IPS-20b (cell line): ENCODE results near the gene CFAP52.
A peak's percentile ranks its signal among the peaks of the same experiment; 100 is the strongest.
"Not testable (repeated sequence)": the region's sequence is repeated elsewhere in the genome, so short reads cannot be mapped to it uniquely, and the experiment has no call there.

Experiments used
- H3K27ac ChIP-seq: one replicate; pipeline ENCODE4 v1.5.1; 2013; ENCODE audit warnings: low read length
- H3K27me3 ChIP-seq: 2 replicates; pipeline ENCODE4 v1.6.1; 2013; ENCODE audit warnings: mild to moderate bottlenecking, low read length, inconsistent platforms; ENCODE audit not compliant: insufficient read depth
- H3K36me3 ChIP-seq: 2 replicates; pipeline ENCODE4 v1.6.1; 2013; ENCODE audit warnings: low read depth, mild to moderate bottlenecking, inconsistent platforms, low read length, moderate library complexity; ENCODE audit not compliant: insufficient read depth
- H3K4me1 ChIP-seq: 2 replicates; pipeline ENCODE4 v1.6.1; 2013; ENCODE audit warnings: mild to moderate bottlenecking, control low read depth, inconsistent platforms, low read length, moderate library complexity; ENCODE audit not compliant: insufficient read depth
- H3K4me3 ChIP-seq: 2 replicates; pipeline ENCODE4 v1.5.1; 2013; ENCODE audit warnings: mild to moderate bottlenecking, low read length, inconsistent platforms
- H3K9ac ChIP-seq: 2 replicates; pipeline ENCODE4 v1.6.1; 2013; ENCODE audit warnings: low read depth, mild to moderate bottlenecking, inconsistent platforms, low read length, moderate library complexity
- H3K9me3 ChIP-seq: 2 replicates; pipeline ENCODE4 v1.6.1; 2013; ENCODE audit warnings: mild to moderate bottlenecking, low read depth, low read length, inconsistent platforms; ENCODE audit not compliant: insufficient read depth

CFAP52 gene

DNA sequence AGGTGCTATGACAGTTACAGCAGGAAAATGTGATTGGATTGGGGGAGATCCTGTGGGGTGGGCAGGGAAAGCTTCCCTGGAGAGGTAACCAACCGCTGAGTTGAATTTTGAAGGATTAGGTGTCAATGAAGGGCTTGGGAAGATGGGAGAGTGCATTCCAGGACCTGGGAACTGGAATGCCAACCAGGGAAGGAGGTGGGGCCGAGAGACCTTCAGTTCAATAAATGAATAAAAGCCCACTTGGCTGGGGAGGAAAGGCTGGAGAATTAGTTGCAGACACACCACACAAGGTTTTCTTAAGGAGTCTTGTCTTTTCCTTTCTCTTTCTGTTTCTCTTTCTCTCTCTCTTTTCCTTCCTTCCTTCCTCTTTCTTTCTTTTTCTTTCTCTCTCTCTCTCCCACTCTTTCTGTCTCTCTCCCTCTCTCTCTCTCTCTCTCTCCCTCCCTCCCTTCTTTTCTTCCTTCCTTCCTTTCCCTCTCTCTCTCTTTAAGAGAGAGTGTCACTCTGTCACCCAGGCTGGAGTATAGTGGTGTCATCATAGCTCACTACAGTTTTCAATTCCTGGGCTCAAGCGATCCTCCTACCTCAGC, 72.2 kb downstream of the CFAP52 start:
- Histone ChIP-seq H3K9me3 (no peaks in the 10 kb centered on the region), H3K9ac (no peak overlapping the region; the same call in 1 of the 2 replicates), H3K27me3 (peaks cover 17% of the 10 kb centered on the region), H3K4me1 (peaks cover 14% of the 10 kb centered on the region; the same call in 1 of the 2 replicates), H3K36me3 (no peaks in the 10 kb centered on the region), H3K4me3 (0 out of 2 replicates have a peak overlapping the region, but pooled peaks have one; percentile 29), H3K27ac (no peak overlapping the region)

DNA sequence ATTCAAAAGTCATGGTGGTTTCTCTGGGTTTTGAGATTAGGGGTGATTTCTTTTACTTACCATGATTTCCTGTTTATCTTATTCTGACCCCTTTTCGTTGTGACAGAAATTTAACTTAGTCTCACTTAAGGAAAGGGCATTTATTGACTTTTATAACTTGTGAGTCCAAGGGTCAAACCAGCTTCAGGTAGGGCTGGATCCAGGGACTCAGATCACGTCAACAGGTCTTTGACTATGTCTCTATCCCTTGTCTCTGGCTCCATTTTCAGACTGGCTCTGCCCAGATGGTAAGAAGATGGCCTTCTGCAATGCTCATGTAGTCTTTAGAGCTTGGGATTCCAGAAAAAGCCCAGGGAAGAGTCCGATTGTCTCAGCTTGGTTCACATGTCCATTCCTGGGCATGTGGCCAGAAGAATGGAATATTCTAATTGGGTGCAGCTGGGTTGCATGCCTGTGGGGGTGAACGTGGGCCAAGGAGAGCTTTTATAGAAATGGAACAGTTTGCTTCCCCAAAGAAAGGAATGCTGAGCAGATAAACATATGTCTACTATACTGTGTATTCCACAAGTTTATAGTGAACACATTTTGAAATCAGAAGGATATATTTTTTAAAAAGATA, 82.3 kb downstream of the CFAP52 start:
- Histone ChIP-seq H3K36me3 (peaks cover 15% of the 10 kb centered on the region), H3K27me3 (no peaks in the 10 kb centered on the region), H3K4me3 (no peak overlapping the region), H3K9me3 (no peaks in the 10 kb centered on the region), H3K4me1 (no peaks in the 10 kb centered on the region), H3K9ac (no peak overlapping the region), H3K27ac (no peak overlapping the region)

DNA sequence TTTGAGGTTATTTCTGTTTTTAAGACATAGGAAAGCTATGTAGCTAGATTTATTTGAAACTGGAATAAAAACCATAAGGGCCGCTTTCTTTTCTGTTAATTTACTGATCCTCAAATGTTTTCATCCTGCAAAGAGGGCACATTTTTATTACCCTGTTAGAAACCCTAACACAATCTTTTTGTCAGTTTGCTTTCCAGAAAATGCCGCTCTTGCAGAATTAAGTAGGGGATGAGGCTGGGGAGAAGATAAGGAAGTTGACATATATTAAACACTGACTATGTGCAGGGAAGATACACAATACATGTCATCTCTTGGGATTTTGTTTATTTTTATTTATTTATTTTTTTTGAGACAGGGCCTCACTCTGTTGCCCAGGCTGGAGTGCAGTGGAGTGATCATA, 84.6 kb downstream of the CFAP52 start:
- H3K9me3 ChIP-seq = no peaks in the 10 kb centered on the region
- H3K27me3 ChIP-seq = no peaks in the 10 kb centered on the region
- no peaks in the 10 kb centered on the region for H3K4me1 ChIP-seq
- no peak overlapping the region for H3K9ac ChIP-seq
- H3K36me3 ChIP-seq = peaks cover 15% of the 10 kb centered on the region
- no peak overlapping the region for H3K4me3 ChIP-seq
- no peak overlapping the region for H3K27ac ChIP-seq

DNA sequence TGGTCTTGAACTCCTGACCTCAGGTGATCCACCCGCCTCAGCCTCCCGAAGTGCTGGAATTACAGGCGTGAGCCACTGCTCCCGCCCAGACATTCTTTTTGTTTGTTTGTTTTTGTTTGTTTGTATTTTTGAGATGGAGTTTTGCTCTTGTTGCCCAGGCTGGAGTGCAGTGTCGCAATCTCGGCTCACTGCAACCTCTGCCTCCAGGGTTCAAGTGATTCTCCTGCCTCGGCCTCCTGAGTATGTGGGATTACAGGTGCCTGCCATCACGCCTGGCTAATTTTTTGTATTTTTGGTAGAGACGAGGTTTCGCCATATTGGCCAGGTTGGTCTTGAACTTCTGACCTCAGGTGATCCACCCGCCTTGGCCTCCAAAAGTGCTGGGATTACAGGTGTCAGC, 87.1 kb downstream of the CFAP52 start:
- not testable (repeated sequence) for H3K27me3 ChIP-seq, H3K9ac ChIP-seq, H3K4me3 ChIP-seq, H3K9me3 ChIP-seq, H3K27ac ChIP-seq, H3K4me1 ChIP-seq, H3K36me3 ChIP-seq

DNA sequence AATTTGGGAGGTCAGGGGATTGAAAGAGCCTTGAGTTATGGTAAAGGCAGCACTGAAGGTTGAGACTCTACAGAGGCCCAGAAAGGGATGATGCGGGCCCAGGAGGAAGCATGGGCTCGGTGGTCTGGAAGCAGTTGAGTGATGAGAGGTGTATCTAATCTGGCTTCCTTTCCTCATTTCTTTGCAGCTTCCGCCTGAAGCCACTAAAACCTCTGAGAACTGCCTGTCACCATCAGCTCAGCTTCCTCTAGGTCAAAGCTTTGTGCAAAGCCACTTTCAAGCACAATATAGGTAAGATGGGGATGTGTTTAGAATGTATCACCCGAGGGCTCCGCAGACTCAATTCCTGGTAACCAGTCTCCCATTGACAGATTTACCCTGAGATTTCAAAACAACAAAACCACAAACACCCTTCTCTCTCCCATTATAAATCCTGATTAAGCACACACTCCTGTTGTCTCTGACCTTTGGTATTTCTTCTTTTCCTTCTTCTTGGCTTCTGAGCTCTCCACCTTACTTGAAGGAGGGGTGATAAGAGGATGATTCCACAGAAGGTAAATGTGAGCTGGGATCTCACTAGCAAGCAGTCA, 90.1 kb downstream of the CFAP52 start:
- Histone ChIP-seq H3K27me3 (no peaks in the 10 kb centered on the region), H3K4me3 (no peak overlapping the region), H3K9ac (no peak overlapping the region), H3K9me3 (no peaks in the 10 kb centered on the region), H3K4me1 (0 out of 2 replicates have a peak, but pooled peaks cover 2% of the 10 kb centered on the region), H3K36me3 (no peaks in the 10 kb centered on the region), H3K27ac (no peak overlapping the region)

DNA sequence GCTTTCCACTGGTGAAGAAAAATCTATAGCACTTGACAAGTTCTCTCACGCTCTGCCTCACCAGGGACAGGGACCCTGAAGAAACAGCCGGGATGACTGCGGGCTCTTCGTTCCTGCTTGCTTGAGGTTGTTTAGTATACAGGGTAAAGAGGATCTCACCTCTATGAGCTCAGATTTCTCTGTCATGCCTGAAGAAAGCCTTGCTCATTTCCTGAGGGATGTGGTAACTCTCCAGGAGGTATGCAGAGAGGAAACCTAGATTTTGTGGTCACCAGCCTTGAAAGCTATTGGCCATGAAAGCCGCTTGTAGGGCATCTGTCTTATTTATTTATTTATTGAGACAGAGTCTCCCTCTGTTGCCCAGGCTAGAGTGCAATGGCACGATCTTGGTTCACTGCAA, 92.1 kb downstream of the CFAP52 start:
- no peak overlapping the region for H3K4me3 ChIP-seq
- no peaks in the 10 kb centered on the region for H3K9me3 ChIP-seq
- H3K9ac ChIP-seq = no peak overlapping the region
- no peaks in the 10 kb centered on the region for H3K36me3 ChIP-seq
- H3K27me3 ChIP-seq = no peaks in the 10 kb centered on the region
- H3K27ac ChIP-seq = no peak overlapping the region
- 0 out of 2 replicates have a peak, but pooled peaks cover 2% of the 10 kb centered on the region for H3K4me1 ChIP-seq

DNA sequence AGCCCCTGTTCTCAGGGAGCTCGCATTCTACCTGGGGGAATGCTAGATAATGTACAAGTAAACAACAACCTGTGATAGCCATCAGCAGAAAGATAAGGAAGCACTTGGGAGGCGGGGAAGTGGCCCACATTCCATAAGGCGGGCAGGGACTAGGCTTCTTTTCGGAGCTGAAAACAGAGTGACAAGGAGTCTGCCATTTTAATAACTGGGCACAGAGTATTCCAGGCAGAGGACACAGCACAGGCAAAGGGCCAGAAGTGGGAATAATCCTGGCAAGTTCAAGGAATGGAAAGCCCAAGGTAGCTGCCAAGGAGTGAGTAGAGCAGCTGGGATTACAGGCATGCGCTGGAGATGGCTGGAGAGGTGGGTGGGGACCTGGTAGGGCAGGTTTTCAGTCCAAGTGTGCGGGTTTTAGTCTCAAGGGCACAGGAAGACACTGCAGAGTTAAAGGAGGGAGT, 93.1 kb downstream of the CFAP52 start:
- H3K9me3 ChIP-seq = no peaks in the 10 kb centered on the region
- no peaks in the 10 kb centered on the region for H3K36me3 ChIP-seq
- 0 out of 2 replicates have a peak, but pooled peaks cover 2% of the 10 kb centered on the region for H3K4me1 ChIP-seq
- no peak overlapping the region for H3K27ac ChIP-seq
- H3K4me3 ChIP-seq = no peak overlapping the region
- no peaks in the 10 kb centered on the region for H3K27me3 ChIP-seq
- no peak overlapping the region for H3K9ac ChIP-seq

DNA sequence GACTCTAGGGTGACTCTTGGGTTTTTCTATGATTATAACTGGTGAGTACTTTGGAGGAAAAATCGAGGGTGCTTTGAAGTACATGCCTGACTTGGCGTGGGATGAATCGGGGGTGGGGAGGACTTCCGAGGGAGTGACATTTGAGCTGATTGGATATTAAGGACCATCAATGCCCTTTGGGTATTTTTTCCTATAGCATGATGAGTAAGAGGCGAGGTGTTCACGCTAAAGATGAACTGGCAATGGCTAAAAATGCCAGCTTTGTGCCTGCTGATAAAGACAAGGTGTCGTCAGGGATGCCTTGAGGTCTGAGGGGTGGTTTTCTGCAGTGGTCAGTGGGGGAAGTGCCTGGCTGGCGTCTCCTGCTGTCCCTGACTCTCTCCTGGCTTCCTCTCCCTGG, 94.2 kb downstream of the CFAP52 start:
- Histone ChIP-seq H3K27me3 (no peaks in the 10 kb centered on the region), H3K9me3 (no peaks in the 10 kb centered on the region), H3K4me3 (no peak overlapping the region), H3K36me3 (no peaks in the 10 kb centered on the region), H3K9ac (no peak overlapping the region), H3K4me1 (0 out of 2 replicates have a peak, but pooled peaks cover 2% of the 10 kb centered on the region), H3K27ac (no peak overlapping the region)

DNA sequence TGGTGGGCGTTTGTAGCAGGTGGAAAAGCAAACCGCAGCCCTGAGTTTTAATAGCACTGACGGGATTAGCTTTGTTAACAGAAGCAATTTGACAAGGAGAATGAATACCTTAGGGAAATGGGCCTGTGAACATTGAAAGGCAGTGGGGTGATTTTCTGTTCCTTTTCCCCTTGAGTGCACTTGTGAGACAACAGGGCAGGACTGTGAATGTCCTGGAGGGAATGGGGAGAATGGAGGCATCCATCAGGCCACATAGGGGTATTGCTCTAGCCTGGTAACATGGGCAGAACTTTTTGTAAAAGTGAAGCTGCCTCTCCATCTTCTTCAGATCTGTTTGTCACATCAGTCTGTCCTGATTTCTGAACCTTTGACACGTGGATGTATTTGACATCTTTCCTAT, 95.1 kb downstream of the CFAP52 start:
- Histone ChIP-seq H3K36me3 (0 out of 2 replicates have a peak, but pooled peaks cover 2% of the 10 kb centered on the region), H3K9me3 (no peaks in the 10 kb centered on the region), H3K4me3 (no peak overlapping the region), H3K27me3 (no peaks in the 10 kb centered on the region), H3K27ac (no peak overlapping the region), H3K4me1 (0 out of 2 replicates have a peak, but pooled peaks cover 2% of the 10 kb centered on the region), H3K9ac (no peak overlapping the region)

DNA sequence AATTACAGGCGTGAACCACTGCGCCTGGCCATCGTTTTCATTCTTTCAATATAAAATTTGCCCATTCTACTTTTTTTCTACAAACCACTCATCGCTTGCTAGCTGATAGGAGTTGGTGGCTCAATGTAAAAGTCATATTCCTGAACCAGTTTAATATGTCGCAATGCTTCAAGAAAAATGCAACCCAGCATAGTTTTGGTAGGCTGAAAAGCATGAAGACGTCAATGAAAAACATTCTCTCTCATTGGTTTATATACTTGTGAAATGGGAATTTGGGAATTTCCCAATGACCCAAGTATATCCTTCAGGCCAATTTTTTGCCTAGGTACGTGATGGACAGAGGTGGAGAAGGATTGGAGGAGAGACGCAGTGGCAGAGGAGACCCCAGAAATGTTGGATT, 95.8 kb downstream of the CFAP52 start:
- Histone ChIP-seq H3K27me3 (no peaks in the 10 kb centered on the region), H3K36me3 (peaks cover 7% of the 10 kb centered on the region; the same call in 1 of the 2 replicates), H3K9ac (no peak overlapping the region), H3K9me3 (no peaks in the 10 kb centered on the region), H3K4me3 (no peak overlapping the region), H3K4me1 (0 out of 2 replicates have a peak, but pooled peaks cover 2% of the 10 kb centered on the region), H3K27ac (no peak overlapping the region)

DNA sequence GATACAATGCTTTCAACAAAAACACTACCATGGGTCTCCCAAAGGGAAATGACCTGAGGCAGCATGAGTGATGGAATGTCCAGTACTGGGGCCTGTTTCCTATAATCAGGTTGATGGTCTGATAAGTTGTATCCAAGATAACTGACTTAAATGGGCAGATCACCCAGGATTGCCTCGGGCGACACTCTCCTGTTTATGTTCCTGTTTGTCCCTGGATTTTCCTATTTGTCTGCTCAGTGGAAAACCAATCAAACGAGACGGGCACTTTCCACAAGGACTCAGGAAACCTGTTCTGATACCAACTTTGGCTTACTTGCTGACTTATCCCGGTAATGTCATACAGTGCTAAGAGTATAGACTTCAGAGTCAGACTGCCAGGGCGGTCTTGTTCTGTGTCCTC, 96.2 kb downstream of the CFAP52 start:
- Histone ChIP-seq H3K4me1 (no peaks in the 10 kb centered on the region), H3K9ac (no peak overlapping the region)

DNA sequence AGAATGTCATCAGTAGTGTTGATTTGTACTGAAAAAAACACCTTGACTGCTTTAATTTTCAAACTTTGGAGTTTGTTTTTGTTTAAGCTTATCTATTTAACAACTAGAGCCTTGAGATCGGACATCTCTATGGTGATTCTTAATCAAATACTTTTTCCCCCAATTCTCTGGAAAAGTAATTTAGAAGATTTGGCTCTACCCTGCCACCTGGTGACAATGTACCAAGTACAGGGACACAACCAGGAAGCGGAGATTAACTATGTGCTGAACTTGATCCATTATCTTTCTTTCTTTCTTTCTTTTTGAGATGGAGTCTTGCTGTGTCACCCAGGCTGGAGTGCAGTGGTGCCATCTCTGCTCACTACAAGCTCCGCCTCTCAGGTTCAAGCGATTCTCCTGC, 99.6 kb downstream of the CFAP52 start:
- Histone ChIP-seq H3K4me1 (no peaks in the 10 kb centered on the region), H3K27me3 (no peaks in the 10 kb centered on the region), H3K36me3 (peaks cover 19% of the 10 kb centered on the region), H3K27ac (no peak overlapping the region), H3K4me3 (no peak overlapping the region), H3K9ac (no peak overlapping the region), H3K9me3 (peaks cover 13% of the 10 kb centered on the region)

More for the DNA sequence above, 96.2 kb downstream of the CFAP52 start:
- H3K27me3 ChIP-seq = no peaks in the 10 kb centered on the region
- H3K36me3 ChIP-seq = peaks cover 7% of the 10 kb centered on the region; the same call in 1 of the 2 replicates
- H3K9me3 ChIP-seq = no peaks in the 10 kb centered on the region
- H3K27ac ChIP-seq = no peak overlapping the region
- H3K4me3 ChIP-seq = no peak overlapping the region
